PC-9 (cell line): ENCODE measurements around the gene SYNE1.

Source experiments
- EZH2 ChIP-seq: fragments of 200-600 bp; sonication (generic); IDR thresholded peaks from 2 replicates; pipeline ENCODE4 v1.8.0; 2017; ENCODE audit warnings: antibody characterized with exemption, low read depth
- TF ChIP-seq, protein P1 (sequence below): fragments of 200-600 bp; sonication (generic); conservative IDR thresholded peaks from 2 replicates; pipeline ENCODE4 v1.6.1; 2017; ENCODE audit warnings: mixed run types, antibody characterized with exemption, mild to moderate bottlenecking, moderate library complexity

DNA sequence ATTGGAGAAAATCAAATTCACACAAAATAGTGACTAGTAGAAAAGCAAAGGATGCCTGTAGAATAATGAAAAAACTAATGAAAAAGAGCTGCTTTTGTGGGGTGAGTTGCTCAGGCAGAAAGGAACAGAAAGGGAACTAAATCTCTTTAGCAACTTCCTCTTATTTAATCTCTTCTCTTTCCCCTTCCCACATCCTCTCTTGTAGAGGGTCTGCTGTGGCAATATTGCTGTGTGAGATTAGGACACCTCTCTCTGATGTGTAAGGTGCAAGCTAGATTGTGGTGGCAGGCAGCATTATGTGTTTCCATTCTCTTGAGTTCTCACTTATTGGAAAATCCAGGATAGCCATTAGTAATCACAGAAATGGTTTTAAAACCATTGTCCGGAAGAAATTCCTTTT is 49.7 kb downstream of the SYNE1 start:
- TF ChIP-seq, protein P1, sequence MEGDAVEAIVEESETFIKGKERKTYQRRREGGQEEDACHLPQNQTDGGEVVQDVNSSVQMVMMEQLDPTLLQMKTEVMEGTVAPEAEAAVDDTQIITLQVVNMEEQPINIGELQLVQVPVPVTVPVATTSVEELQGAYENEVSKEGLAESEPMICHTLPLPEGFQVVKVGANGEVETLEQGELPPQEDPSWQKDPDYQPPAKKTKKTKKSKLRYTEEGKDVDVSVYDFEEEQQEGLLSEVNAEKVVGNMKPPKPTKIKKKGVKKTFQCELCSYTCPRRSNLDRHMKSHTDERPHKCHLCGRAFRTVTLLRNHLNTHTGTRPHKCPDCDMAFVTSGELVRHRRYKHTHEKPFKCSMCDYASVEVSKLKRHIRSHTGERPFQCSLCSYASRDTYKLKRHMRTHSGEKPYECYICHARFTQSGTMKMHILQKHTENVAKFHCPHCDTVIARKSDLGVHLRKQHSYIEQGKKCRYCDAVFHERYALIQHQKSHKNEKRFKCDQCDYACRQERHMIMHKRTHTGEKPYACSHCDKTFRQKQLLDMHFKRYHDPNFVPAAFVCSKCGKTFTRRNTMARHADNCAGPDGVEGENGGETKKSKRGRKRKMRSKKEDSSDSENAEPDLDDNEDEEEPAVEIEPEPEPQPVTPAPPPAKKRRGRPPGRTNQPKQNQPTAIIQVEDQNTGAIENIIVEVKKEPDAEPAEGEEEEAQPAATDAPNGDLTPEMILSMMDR, result no peak
- no peak for TF ChIP-seq EZH2
